Myocyte (in vitro differentiated cells): ENCODE data around the gene MND1. TPM values are rescaled to one million over a fixed set of nuclear protein-coding genes. Genes with fewer than 3 reads are reported as not detected.
"Not testable (repeated sequence)": the region's sequence is repeated elsewhere in the genome, so short reads cannot be mapped to it uniquely, and the experiment has no call there.

Experiments
- DNase-seq: peaks from one replicate; pipeline ENCODE4 v3.0.0-alpha.2; 2012; ENCODE audit warnings: low read depth
- total RNA-seq: library from RNA; depleted of rRNA; stranded (reverse); fragments of >200 nt; gene quantifications from 2 replicates; pipeline ENCODE4 v1.2.3, GENCODE V29; 2014

The MND1 gene
- total RNA-seq, 1 donor from 2014 or later, result 1.2 TPM

- peak; percentile 28 for DNase-seq
Observed at GRCh38 chr4:153438916-153439756, 94.6 kb downstream of the MND1 start.

- no peak for DNase-seq
Observed at GRCh38 chr4:153439831-153440230, 95.3 kb downstream of the MND1 start.

GRCh38 chr4:153440475-153440874 lies 96.0 kb downstream of the MND1 start:
- no peak for DNase-seq

GRCh38 chr4:153447175-153447905 lies 102.9 kb downstream of the MND1 start:
- DNase-seq, result no peak

- DNase-seq, result no peak
Observed at GRCh38 chr4:153448003-153448731, 103.7 kb downstream of the MND1 start.

GRCh38 chr4:153449338-153449737 lies 104.8 kb downstream of the MND1 start:
- no peak for DNase-seq

- no peak for DNase-seq
Observed at GRCh38 chr4:153450544-153450917, 106.0 kb downstream of the MND1 start.

GRCh38 chr4:153451145-153451544 lies 106.7 kb downstream of the MND1 start:
- not testable (repeated sequence) for DNase-seq

- DNase-seq, result no peak
Observed at GRCh38 chr4:153451911-153452657, 107.6 kb downstream of the MND1 start.

GRCh38 chr4:153452658-153453378 lies 108.3 kb downstream of the MND1 start:
- DNase-seq, result no peak

GRCh38 chr4:153453402-153453801 lies 108.9 kb downstream of the MND1 start:
- no peak for DNase-seq

GRCh38 chr4:153458969-153459368 lies 114.5 kb downstream of the MND1 start:
- no peak for DNase-seq

GRCh38 chr4:153461549-153461948 lies 117.1 kb downstream of the MND1 start:
- DNase-seq, result not testable (repeated sequence)

- peak; percentile 88 for DNase-seq
Observed at GRCh38 chr4:153464068-153464467, 119.6 kb downstream of the MND1 start.

Other genes starting within 250 kb of the MND1 start
- gene TRIM2, start 140.2 kb upstream of the MND1 start, total RNA-seq, result 8.0 and 8.3 TPM in 2 replicates
- 12.1 and 13.3 TPM in 2 replicates for gene TMEM131L, start 121.7 kb downstream of the MND1 start, total RNA-seq